CD4-positive, alpha-beta memory T cell (primary cell): ENCODE measurements around the gene SLC4A5. TPM values are rescaled to one million over a fixed set of nuclear protein-coding genes. Genes with fewer than 3 reads are reported as not detected.

Experiments used
- CTCF ChIA-PET: fragments of 350-600 bp; sonication (Branson Sonifier 250); formaldehyde crosslinking; loops from one replicate; lab custom pipeline; 2021; ENCODE audit warnings: inconsistent platforms; ENCODE audit not compliant: partially characterized antibody; lab: Charles Lee
- POLR2A ChIA-PET: fragments of 350-600 bp; sonication (Branson Sonifier 250); formaldehyde crosslinking; loops from one replicate; lab custom pipeline; 2021; ENCODE audit not compliant: partially characterized antibody; lab: Charles Lee
- DNase-seq, 5 donors: peaks; one replicate each; pipeline versions ENCODE4 v3.0.0 to v3.0.0-alpha.2; 2020 to 2022; ENCODE audit warnings: mixed read lengths in 1 of 5
- H3K27ac ChIP-seq: one replicate; pipeline ENCODE4 v1.7.0; 2013; ENCODE audit warnings: low read depth, low read length
- H3K27me3 ChIP-seq: 2 replicates; pipeline ENCODE4 v1.7.0; 2013; ENCODE audit warnings: mild to moderate bottlenecking, low read length, moderate library complexity; ENCODE audit not compliant: insufficient read depth
- H3K36me3 ChIP-seq: 2 replicates; pipeline ENCODE4 v1.7.0; 2013; ENCODE audit warnings: mild to moderate bottlenecking, low read length, moderate library complexity; ENCODE audit not compliant: insufficient read depth
- H3K4me1 ChIP-seq: 2 replicates; pipeline ENCODE4 v1.7.0; 2013; ENCODE audit warnings: mild to moderate bottlenecking, low read length, moderate library complexity; ENCODE audit not compliant: insufficient read depth
- H3K4me3 ChIP-seq, 2 donors: one replicate each; pipeline ENCODE4 v1.7.0; 2013; ENCODE audit warnings: low read length in 2 of 2, mild to moderate bottlenecking in 1 of 2
- H3K9me3 ChIP-seq, 2 donors: one replicate each; pipeline ENCODE4 v1.7.0; 2013; ENCODE audit warnings: low read length in 2 of 2, control low read depth in 1 of 2; ENCODE audit not compliant: control insufficient read depth in 1 of 2
- H3K27ac Mint-ChIP-seq, 7 donors: one replicate each; pipeline ENCODE4 v1.8.0; 2020 to 2021; ENCODE audit warnings: mixed read lengths in 7 of 7, mild to moderate bottlenecking in 6 of 7, inconsistent platforms in 3 of 7, moderate library complexity in 3 of 7
- H3K27me3 Mint-ChIP-seq, 2 donors: one replicate each; pipeline ENCODE4 v1.8.0; 2020 to 2021; ENCODE audit warnings: mixed read lengths in 2 of 2
- H3K36me3 Mint-ChIP-seq, 2 donors: one replicate each; pipeline ENCODE4 v1.8.0; 2020 to 2021; ENCODE audit warnings: mixed read lengths in 2 of 2, inconsistent platforms in 1 of 2, mild to moderate bottlenecking in 1 of 2
- H3K4me1 Mint-ChIP-seq, 4 donors: one replicate each; pipeline ENCODE4 v1.8.0; 2020 to 2021; ENCODE audit warnings: mixed read lengths in 4 of 4, mild to moderate bottlenecking in 1 of 4
- H3K4me3 Mint-ChIP-seq, 8 donors: one replicate each; pipeline ENCODE4 v1.8.0; 2020 to 2021; ENCODE audit warnings: mixed read lengths in 8 of 8, mild to moderate bottlenecking in 7 of 8, moderate library complexity in 6 of 8, inconsistent platforms in 3 of 8
- H3K9me3 Mint-ChIP-seq, 8 donors: one replicate each; pipeline ENCODE4 v1.8.0; 2020 to 2021; ENCODE audit warnings: mixed read lengths in 8 of 8, mild to moderate bottlenecking in 5 of 8, inconsistent platforms in 3 of 8, moderate library complexity in 1 of 8
- intact Hi-C: fragments of 100-400 bp; cut with micrococcal nuclease; formaldehyde crosslinking; loops from one replicate; pipeline ENCODE4 v1.15.1; 2023
- polyA plus RNA-seq, 2 donors: library from polyadenylated mRNA; unstranded; fragments of 300-500 nt; fragmentation: Illumina TruSeq; gene quantifications; one replicate each; pipeline ENCODE4 v1.2.3, GENCODE V29; 2021
- total RNA-seq, 2 experiments: library from RNA; stranded (reverse); gene quantifications; one replicate each; pipeline ENCODE4 v1.2.3, GENCODE V29; 2021

The SLC4A5 gene
- total and polyA plus RNA-seq, 4 experiments from 2014 or later = 0.25 to 11.5 (median 7.2) TPM

DNA sequence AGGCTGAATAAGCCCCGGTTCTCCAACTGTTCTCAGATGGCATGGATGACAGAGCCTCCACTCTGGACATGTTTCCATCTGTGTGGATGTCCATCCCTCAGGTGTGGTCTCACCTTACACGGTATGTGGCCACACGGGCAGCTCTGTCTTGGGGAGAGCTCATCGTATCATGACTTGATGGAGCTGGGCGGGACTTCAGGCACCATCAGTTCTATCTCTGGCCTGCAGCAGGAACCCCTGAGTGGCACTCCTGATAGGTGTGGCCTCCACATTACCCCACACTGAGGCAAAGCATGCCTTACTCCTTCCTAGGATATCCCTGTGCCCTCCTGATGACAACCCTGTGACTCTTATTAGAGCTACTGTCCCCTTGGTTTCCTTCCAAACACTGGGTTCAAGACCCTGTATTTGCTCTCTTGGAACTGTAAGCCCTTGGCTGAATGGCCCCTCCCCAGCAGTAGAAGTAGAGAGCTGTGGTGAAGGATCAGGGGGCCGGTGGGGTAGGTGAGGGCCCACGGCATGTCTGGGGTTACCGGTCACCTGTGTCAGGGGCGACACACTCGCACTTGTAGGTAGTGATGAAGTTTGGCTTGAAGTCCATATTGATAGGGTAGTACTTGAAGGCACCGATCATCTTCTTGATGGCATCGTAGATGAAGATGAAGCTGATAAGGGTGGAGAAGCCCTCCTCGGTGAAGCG lies 96.6 kb downstream of the SLC4A5 start:
- H3K27ac ChIP-seq = no peak overlapping the region
- H3K36me3 Mint-ChIP-seq = peaks cover 0 to 10% of the 10 kb centered on the region in 2 donors
- no peak overlapping the region for H3K27ac Mint-ChIP-seq
- H3K36me3 ChIP-seq = no peaks in the 10 kb centered on the region
- CTCF ChIA-PET = interaction anchor here (0.6 to 9.9 kb wide), 3 partner anchors 65 to 285 kb away, joined by 3 to 303 read pairs (median 4); partner anchors contain the start of gene SLC4A5
- H3K27me3 Mint-ChIP-seq = no peaks in the 10 kb centered on the region
- H3K4me1 Mint-ChIP-seq = peaks cover 4 to 8% (median 6%) of the 10 kb centered on the region in 4 donors
- POLR2A ChIA-PET = no interaction called here
- no peaks in the 10 kb centered on the region for H3K27me3 ChIP-seq
- H3K9me3 ChIP-seq = no peaks in the 10 kb centered on the region
- H3K4me1 ChIP-seq = peaks cover 4% of the 10 kb centered on the region
- intact Hi-C loops = no loop called here
- no peak overlapping the region for H3K4me3 ChIP-seq
- H3K4me3 Mint-ChIP-seq = no peak overlapping the region
- no peaks in the 10 kb centered on the region for H3K9me3 Mint-ChIP-seq
- no peak for DNase-seq

- Histone ChIP-seq H3K36me3 (no peaks in the 10 kb centered on the region), H3K9me3 (no peaks in the 10 kb centered on the region), H3K4me1 (no peaks in the 10 kb centered on the region), H3K4me3 (no peak overlapping the region), H3K27me3 (no peaks in the 10 kb centered on the region), H3K27ac (no peak overlapping the region)
- ChIA-PET POLR2A (no interaction called here), CTCF (no interaction called here)
- Mint-ChIP-seq H3K4me1 (peaks cover 0 to 3% (median 0%) of the 10 kb centered on the region in 4 donors), H3K27me3 (no peaks in the 10 kb centered on the region), H3K27ac (no peak overlapping the region), H3K9me3 (no peaks in the 10 kb centered on the region), H3K36me3 (peaks cover 0 to 13% of the 10 kb centered on the region in 2 donors), H3K4me3 (no peak overlapping the region)
- DNase-seq = no peak
- intact Hi-C loops = no loop called here
Measured at GRCh38 chr2:74244286-74244685, 98.9 kb downstream of the SLC4A5 start.

DNA sequence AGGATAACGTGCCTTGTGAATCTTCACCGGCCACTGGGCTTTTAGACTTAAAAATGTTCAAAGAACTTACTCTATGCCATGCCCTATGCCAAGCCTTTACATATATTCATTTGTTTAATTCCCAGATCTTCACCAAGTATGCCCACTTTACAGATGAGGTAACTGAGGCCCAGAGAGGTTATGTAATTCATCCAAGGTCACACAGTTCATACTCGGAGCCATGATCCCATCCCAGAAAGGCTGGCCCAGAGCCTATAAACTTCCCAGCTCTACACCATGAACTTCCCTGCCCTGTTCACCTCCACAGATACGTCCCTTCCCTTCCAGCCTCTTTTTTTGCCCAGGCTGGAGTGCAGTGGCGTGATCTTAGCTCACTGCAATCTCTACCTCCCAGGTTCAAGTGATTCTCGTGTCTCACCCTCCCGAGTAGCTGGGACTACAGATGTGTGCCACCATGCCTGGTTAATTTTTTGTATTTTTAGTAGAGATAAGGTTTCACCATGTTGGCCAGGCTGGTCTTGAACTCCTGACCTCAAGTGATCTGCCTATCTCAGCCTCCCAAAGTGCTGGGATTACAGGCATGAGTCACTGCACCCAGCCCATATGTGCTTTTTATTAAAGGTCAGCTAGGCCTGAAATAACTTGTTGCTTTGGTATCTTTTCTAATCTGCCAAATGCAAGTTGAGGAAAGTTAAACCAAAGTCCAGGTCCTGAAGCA lies 100.7 kb downstream of the SLC4A5 start:
- Mint-ChIP-seq H3K4me1 (no peaks in the 10 kb centered on the region), H3K27me3 (no peaks in the 10 kb centered on the region), H3K4me3 (no peak overlapping the region), H3K27ac (no peak overlapping the region), H3K36me3 (peaks cover 0 to 13% of the 10 kb centered on the region in 2 donors), H3K9me3 (no peaks in the 10 kb centered on the region)
- no peaks in the 10 kb centered on the region for H3K27me3 ChIP-seq
- ChIA-PET CTCF (interaction anchor here (1.3 to 4.4 kb wide), 3 partner anchors 7 to 418 kb away, joined by 4 to 20 read pairs (median 8); no protein-coding TSS in a partner anchor), POLR2A (no interaction called here)
- H3K4me3 ChIP-seq = no peak overlapping the region
- intact Hi-C loops = no loop called here
- no peaks in the 10 kb centered on the region for H3K4me1 ChIP-seq
- no peak for DNase-seq
- no peaks in the 10 kb centered on the region for H3K36me3 ChIP-seq
- no peak overlapping the region for H3K27ac ChIP-seq
- no peaks in the 10 kb centered on the region for H3K9me3 ChIP-seq

GRCh38 chr2:74239346-74239745 lies 103.9 kb downstream of the SLC4A5 start:
- no peaks in the 10 kb centered on the region for H3K36me3 ChIP-seq
- no peak overlapping the region for H3K4me3 ChIP-seq
- H3K4me1 ChIP-seq = no peaks in the 10 kb centered on the region
- Mint-ChIP-seq H3K4me1 (peaks cover 0 to 2% (median 0%) of the 10 kb centered on the region in 4 donors), H3K4me3 (no peak overlapping the region), H3K27ac (no peak overlapping the region), H3K27me3 (no peaks in the 10 kb centered on the region), H3K9me3 (no peaks in the 10 kb centered on the region), H3K36me3 (peaks cover 7 to 23% of the 10 kb centered on the region in 2 donors)
- POLR2A ChIA-PET = no interaction called here
- intact Hi-C loops = no loop called here
- H3K27me3 ChIP-seq = no peaks in the 10 kb centered on the region
- DNase-seq = no peak
- H3K27ac ChIP-seq = no peak overlapping the region
- no peaks in the 10 kb centered on the region for H3K9me3 ChIP-seq
- CTCF ChIA-PET = interaction anchor here (4.4 kb wide), 1 partner anchor 10 kb away, joined by 20 read pairs; no protein-coding TSS in a partner anchor

DNA sequence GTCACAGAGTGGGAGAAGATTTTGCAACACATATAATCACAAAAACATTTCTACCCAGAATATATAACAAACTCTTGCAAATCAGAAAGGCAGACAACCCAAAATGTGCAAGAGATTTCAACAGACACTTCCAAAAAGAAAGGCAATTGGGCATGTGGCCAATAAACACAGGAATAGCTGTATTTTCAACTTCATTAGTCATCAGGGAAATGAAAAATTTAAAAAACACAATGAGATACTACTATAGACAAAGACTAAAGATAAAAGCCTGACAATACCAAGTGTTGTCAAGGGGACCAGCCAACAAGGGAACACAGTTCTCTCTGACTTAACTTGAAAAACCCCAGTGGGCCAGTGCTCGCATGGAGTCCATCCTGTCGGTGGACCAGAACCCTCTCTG lies 104.3 kb downstream of the SLC4A5 start:
- Mint-ChIP-seq H3K27me3 (no peaks in the 10 kb centered on the region), H3K27ac (no peak overlapping the region), H3K4me3 (no peak overlapping the region), H3K9me3 (no peaks in the 10 kb centered on the region), H3K36me3 (peaks cover 7 to 23% of the 10 kb centered on the region in 2 donors), H3K4me1 (peaks cover 0 to 2% (median 0%) of the 10 kb centered on the region in 4 donors)
- H3K27me3 ChIP-seq = no peaks in the 10 kb centered on the region
- DNase-seq = no peak
- intact Hi-C loops = no loop called here
- no peak overlapping the region for H3K27ac ChIP-seq
- ChIA-PET CTCF (interaction anchor here (4.4 kb wide), 1 partner anchor 11 kb away, joined by 20 read pairs; no protein-coding TSS in a partner anchor), POLR2A (no interaction called here)
- no peaks in the 10 kb centered on the region for H3K9me3 ChIP-seq
- H3K36me3 ChIP-seq = no peaks in the 10 kb centered on the region
- no peaks in the 10 kb centered on the region for H3K4me1 ChIP-seq
- H3K4me3 ChIP-seq = no peak overlapping the region

- Histone ChIP-seq H3K36me3 (no peaks in the 10 kb centered on the region), H3K4me3 (no peak overlapping the region), H3K27ac (no peak overlapping the region), H3K27me3 (no peaks in the 10 kb centered on the region), H3K4me1 (no peaks in the 10 kb centered on the region), H3K9me3 (no peaks in the 10 kb centered on the region)
- Mint-ChIP-seq H3K4me1 (peaks cover 0 to 2% (median 0%) of the 10 kb centered on the region in 4 donors), H3K27ac (no peak overlapping the region), H3K27me3 (no peaks in the 10 kb centered on the region), H3K36me3 (peaks cover 7 to 27% of the 10 kb centered on the region in 2 donors), H3K4me3 (no peak overlapping the region), H3K9me3 (no peaks in the 10 kb centered on the region)
- intact Hi-C loops = no loop called here
- CTCF ChIA-PET = no interaction called here
- POLR2A ChIA-PET = no interaction called here
- no peak for DNase-seq
Measured at GRCh38 chr2:74235041-74235440, 108.2 kb downstream of the SLC4A5 start.

DNA sequence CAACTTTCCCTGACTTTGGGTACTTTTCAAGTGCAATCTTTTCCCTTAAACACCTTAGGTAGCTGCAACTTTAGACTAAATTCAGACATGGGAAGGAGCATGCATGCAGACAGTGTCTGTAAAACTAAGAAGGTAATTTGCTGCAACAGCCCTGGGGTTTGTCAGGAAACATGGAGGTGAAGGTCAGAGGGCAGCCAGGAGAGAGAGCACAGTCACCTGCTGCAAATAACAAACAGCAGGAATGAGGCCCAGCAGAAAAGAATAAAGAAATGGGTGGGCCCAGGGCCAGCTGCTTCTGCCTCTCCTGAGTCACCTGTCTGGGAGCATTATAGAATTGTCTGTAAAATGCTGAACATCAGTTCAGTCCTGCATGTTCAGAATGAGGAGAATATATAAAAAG lies 109.6 kb downstream of the SLC4A5 start:
- H3K4me3 Mint-ChIP-seq = no peak overlapping the region
- intact Hi-C loops = no loop called here
- no peaks in the 10 kb centered on the region for H3K9me3 ChIP-seq
- ChIA-PET POLR2A (no interaction called here), CTCF (interaction anchor here (1.2 kb wide), 1 partner anchor 16 kb away, joined by 3 read pairs; no protein-coding TSS in a partner anchor)
- peaks cover 7 to 27% of the 10 kb centered on the region in 2 donors for H3K36me3 Mint-ChIP-seq
- H3K4me1 ChIP-seq = no peaks in the 10 kb centered on the region
- H3K27me3 Mint-ChIP-seq = no peaks in the 10 kb centered on the region
- H3K4me3 ChIP-seq = no peak overlapping the region
- H3K27ac Mint-ChIP-seq = no peak overlapping the region
- no peak for DNase-seq
- peaks cover 0 to 2% (median 0%) of the 10 kb centered on the region in 4 donors for H3K4me1 Mint-ChIP-seq
- no peak overlapping the region for H3K27ac ChIP-seq
- no peaks in the 10 kb centered on the region for H3K36me3 ChIP-seq
- no peaks in the 10 kb centered on the region for H3K27me3 ChIP-seq
- H3K9me3 Mint-ChIP-seq = no peaks in the 10 kb centered on the region
